ENCODE data around the gene ANO6.

DNA sequence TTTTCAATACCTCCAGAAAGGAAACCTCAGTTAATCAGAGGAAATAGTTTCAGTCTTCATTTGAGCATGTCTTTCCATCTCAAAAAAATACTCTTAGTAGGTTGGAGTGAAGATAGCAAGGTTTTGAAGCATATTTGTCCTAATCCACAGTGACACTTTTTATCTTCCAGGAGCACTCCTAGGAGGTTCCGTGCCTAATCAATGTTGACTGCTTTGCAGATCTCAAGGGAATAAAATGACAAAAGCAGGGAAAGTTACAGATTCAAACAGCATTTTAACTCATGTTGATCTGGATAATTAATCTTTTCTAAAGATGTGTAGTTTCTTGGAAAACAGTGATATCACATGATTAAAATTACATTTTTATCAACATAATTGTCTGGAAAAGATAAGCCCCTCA lies 213.9 kb downstream of the ANO6 start:
- TF ChIP-seq, protein P1, sequence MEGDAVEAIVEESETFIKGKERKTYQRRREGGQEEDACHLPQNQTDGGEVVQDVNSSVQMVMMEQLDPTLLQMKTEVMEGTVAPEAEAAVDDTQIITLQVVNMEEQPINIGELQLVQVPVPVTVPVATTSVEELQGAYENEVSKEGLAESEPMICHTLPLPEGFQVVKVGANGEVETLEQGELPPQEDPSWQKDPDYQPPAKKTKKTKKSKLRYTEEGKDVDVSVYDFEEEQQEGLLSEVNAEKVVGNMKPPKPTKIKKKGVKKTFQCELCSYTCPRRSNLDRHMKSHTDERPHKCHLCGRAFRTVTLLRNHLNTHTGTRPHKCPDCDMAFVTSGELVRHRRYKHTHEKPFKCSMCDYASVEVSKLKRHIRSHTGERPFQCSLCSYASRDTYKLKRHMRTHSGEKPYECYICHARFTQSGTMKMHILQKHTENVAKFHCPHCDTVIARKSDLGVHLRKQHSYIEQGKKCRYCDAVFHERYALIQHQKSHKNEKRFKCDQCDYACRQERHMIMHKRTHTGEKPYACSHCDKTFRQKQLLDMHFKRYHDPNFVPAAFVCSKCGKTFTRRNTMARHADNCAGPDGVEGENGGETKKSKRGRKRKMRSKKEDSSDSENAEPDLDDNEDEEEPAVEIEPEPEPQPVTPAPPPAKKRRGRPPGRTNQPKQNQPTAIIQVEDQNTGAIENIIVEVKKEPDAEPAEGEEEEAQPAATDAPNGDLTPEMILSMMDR (conservative IDR thresholded peaks at IDR 0.05), result no peak
- no peak for TF ChIP-seq ZFX (IDR thresholded peaks at IDR 0.05)
